HepG2 (cell line): ENCODE results near the gene EHD1.

Experiments
- CBFB ChIP-seq: sonication (generic); formaldehyde crosslinking; IDR thresholded peaks from 2 replicates; pipeline ENCODE4 v1.4.0; 2020; ENCODE audit warnings: missing genetic modification reagents
- EED ChIP-seq: sonication (generic); formaldehyde crosslinking; IDR thresholded peaks from 2 replicates; pipeline ENCODE4 v1.5.0; 2020; ENCODE audit warnings: mild to moderate bottlenecking, missing genetic modification reagents
- JUND ChIP-seq: sonication (generic); formaldehyde crosslinking; IDR thresholded peaks from 2 replicates; pipeline ENCODE4 v1.8.0; 2022; ENCODE audit warnings: mild to moderate bottlenecking, missing genetic modification reagents
- MAX ChIP-seq: IDR thresholded peaks from 2 replicates; pipeline ENCODE4 v1.6.1; 2012; ENCODE audit warnings: inconsistent platforms
- MAZ ChIP-seq, 2 experiments: sonication (generic) in 1 of 2; formaldehyde crosslinking in 1 of 2; IDR thresholded peaks; 2 replicates each; pipeline versions ENCODE4 v1.5.0 to v1.6.1; 2012 to 2020; ENCODE audit warnings: low read depth in 2 of 2, mild to moderate bottlenecking in 2 of 2, borderline replicate concordance in 1 of 2, improper control_type of control experiment in 1 of 2, low read length in 1 of 2, missing genetic modification reagents in 1 of 2, moderate library complexity in 1 of 2
- NCOA2 ChIP-seq: sonication (generic); formaldehyde crosslinking; IDR thresholded peaks from 2 replicates; pipeline ENCODE4 v1.8.0; 2022; ENCODE audit warnings: inconsistent platforms
- SNRNP70 ChIP-seq: fragments of 200-400 bp; formaldehyde crosslinking; IDR thresholded peaks from 2 replicates; pipeline ENCODE4 v1.6.1; 2017; ENCODE audit warnings: mild to moderate bottlenecking, low read depth, low read length, moderate library complexity
- STAT6 ChIP-seq: sonication (generic); formaldehyde crosslinking; IDR thresholded peaks from 2 replicates; pipeline ENCODE4 v1.4.0; 2020; ENCODE audit warnings: missing genetic modification reagents, mild to moderate bottlenecking, borderline replicate concordance
- ZBTB10 ChIP-seq: sonication (generic); formaldehyde crosslinking; IDR thresholded peaks from 2 replicates; pipeline ENCODE4 v1.4.0; 2020; ENCODE audit warnings: missing genetic modification reagents, borderline replicate concordance
- ZMAT5 ChIP-seq: sonication (generic); formaldehyde crosslinking; IDR thresholded peaks from 2 replicates; pipeline ENCODE4 v1.5.0; 2020; ENCODE audit warnings: mild to moderate bottlenecking, low read depth, missing genetic modification reagents, borderline replicate concordance
- ZNF589 ChIP-seq: sonication (generic); formaldehyde crosslinking; conservative IDR thresholded peaks from 2 replicates; pipeline ENCODE4 v1.8.0; 2022; ENCODE audit warnings: mild to moderate bottlenecking, moderate library complexity, missing genetic modification reagents
- ZNF598 ChIP-seq: sonication (generic); formaldehyde crosslinking; IDR thresholded peaks from 2 replicates; pipeline ENCODE4 v1.5.1; 2020; ENCODE audit warnings: mild to moderate bottlenecking, missing genetic modification reagents, borderline replicate concordance
- ZSCAN20 ChIP-seq: sonication (generic); formaldehyde crosslinking; IDR thresholded peaks from 2 replicates; pipeline ENCODE4 v1.4.0; 2020; ENCODE audit warnings: missing genetic modification reagents, mild to moderate bottlenecking, borderline replicate concordance

GRCh38 chr11:64867748-64868462 lies 10.5 kb downstream of the EHD1 start:
- no peak for TF ChIP-seq ZMAT5 (CRISPR knock-in tag)
- TF ChIP-seq ZBTB10 (CRISPR knock-in tag) = no peak
- no peak for TF ChIP-seq ZNF598
- no peak for TF ChIP-seq EED (CRISPR knock-in tag)
- no peak for TF ChIP-seq CBFB (CRISPR knock-in tag)
- no peak for TF ChIP-seq JUND (CRISPR knock-in tag)
- TF ChIP-seq MAX = no peak
- TF ChIP-seq NCOA2 (CRISPR knock-in tag) = no peak
- TF ChIP-seq STAT6 (CRISPR knock-in tag) = no peak
- no peak for TF ChIP-seq MAZ (IDR thresholded peaks at IDR 0.05; ENCODE audit: borderline replicate concordance, low read depth, low read length)
- no peak for TF ChIP-seq MAZ (CRISPR knock-in tag; IDR thresholded peaks at IDR 0.05; ENCODE audit: low read depth)
- TF ChIP-seq SNRNP70 = no peak
- no peak for TF ChIP-seq ZNF589 (CRISPR knock-in tag)
- no peak for TF ChIP-seq ZSCAN20 (CRISPR knock-in tag)
